Adipose tissue (tissue), 3 donors: ENCODE results near the gene ADAMTSL2. TPM values are rescaled to one million over a fixed set of nuclear protein-coding genes. Genes with fewer than 3 reads are reported as not detected.
"Not testable (repeated sequence)": the region's sequence is repeated elsewhere in the genome, so short reads cannot be mapped to it uniquely, and the experiment has no call there.

Experiments
- H3K27ac ChIP-seq: one replicate; pipeline ENCODE4 v1.5.1; 2013; ENCODE audit warnings: low read depth, low read length
- WGBS, 3 donors: extraction: QIAGEN DNeasy Blood & Tissue Kit; methylation state at CpG; one replicate each; pipeline ENCODE4 v1.1.7; 2013; 5-methylcytosine and 5-hydroxymethylcytosine counted together
- polyA plus RNA-seq, 3 donors: library from polyadenylated mRNA; stranded (reverse); fragments of 200-250 nt; gene quantifications; one replicate each; pipeline ENCODE4 v1.2.3, GENCODE V29; 2013
- donor health status: healthy with polysubstance abuse.
- donor health status: Bipolar disorder and iron deficiency.
- donor health status: healthy.

Gene ADAMTSL2
- polyA plus RNA-seq, 3 donors: 2.0 to 2.7 (median 2.2) TPM

DNA sequence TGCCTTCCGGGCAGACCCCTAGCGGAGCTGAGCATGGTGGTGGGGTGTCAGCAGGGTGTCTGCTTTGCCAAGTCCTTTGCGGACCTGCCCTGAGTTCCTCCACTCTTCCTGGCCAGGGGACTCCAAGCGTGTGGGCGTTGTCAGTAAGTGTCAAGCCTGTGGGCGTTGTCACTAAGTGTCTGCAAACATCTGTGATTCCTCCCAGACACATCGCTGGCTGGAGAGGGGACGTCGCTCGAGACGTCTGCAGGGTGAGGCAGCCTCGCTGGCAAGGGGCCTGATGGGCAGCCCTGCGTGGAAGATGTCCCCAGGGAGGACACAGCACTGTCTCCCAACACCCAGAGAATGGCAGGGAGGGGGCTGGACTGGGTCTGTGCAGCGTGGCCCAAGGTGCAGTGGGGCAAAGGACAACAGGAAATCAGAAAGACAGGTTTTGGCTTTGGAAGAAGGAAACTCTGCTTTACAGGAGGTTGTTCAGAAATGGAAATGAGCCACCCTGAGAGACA, 28.8 kb downstream of the ADAMTSL2 start:
- 13 to 17% (median 14%) methylated on average over 14 of the region's 14 CpGs for WGBS, 3 donors
- H3K27ac ChIP-seq: no peak overlapping the region

DNA sequence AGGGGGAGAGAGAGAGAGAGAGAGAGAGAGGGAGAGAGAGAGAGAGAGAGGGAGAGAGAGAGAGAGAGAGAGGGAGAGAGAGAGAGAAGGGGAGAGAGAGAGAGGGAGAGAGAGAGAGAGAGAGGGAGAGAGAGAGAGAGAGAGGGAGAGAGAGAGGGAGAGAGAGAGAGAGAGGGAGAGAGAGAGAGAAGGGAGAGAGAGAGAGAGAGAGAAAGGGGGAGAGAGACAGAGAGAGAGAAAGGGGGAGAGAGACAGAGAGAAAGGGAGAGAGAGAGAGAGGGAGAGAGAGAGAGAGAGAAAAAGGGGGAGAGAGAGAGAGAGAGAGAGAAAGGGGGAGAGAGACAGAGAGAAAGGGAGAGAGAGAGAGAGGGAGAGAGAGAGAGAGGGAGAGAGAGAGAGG, 29.3 kb downstream of the ADAMTSL2 start:
- not testable (repeated sequence) for H3K27ac ChIP-seq

DNA sequence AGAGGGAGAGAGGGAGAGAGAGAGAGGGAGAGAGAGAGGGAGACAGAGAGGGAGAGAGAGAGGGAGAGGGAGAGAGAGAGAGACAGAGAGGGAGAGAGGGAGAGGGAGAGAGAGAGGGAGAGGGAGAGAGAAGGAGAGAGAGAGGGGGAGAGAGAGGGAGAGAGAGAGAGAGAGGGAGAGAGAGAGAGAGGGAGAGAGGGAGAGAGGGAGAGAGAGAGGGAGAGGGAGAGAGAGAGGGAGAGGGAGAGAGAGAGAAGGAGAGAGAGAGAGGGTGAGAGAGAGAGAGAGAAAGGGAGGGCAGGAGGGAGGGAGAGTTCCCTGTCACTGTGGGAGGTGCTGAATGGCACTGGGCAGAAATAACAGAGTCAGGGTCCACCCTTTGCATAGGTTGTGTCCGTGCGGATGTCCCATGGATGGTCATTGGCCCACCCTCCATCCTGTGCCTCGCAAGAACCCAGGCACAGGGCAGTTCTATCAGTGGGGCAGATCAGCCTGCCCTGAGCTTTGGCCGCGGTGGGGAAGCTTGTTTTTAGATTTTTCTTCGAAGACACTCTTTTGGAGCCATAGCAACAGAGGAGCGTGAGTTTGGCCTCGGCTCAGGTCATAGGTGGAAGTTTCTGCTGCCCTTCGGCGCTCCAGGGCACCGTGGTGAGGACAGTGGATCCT, 30.1 kb downstream of the ADAMTSL2 start:
- WGBS, 3 donors: 63 to 81% (median 69%) methylated on average over 11 of the region's 11 CpGs
- no peak overlapping the region for H3K27ac ChIP-seq

DNA sequence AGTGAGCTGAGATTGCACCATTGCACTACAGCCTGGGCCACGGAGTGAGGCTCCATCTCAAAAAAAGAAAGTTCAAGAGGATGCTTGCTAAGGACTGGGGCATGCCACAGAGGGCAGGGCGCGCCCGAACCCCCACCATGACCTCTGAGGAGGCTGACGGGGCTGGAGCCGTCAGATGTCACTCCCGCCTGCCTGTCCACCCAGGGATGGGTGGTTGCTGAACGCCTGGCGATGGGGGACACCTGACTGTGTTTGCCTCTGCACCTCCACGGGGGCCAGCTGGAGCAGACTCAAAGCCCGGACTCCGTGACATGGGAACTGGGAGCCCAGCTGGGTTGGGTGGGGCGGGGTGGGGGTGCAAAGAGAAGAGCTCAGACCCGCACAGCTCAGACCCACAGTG, 31.9 kb downstream of the ADAMTSL2 start:
- WGBS, 3 donors: 82 to 93% (median 89%) methylated on average over 14 of the region's 14 CpGs
- H3K27ac ChIP-seq: no peak overlapping the region

DNA sequence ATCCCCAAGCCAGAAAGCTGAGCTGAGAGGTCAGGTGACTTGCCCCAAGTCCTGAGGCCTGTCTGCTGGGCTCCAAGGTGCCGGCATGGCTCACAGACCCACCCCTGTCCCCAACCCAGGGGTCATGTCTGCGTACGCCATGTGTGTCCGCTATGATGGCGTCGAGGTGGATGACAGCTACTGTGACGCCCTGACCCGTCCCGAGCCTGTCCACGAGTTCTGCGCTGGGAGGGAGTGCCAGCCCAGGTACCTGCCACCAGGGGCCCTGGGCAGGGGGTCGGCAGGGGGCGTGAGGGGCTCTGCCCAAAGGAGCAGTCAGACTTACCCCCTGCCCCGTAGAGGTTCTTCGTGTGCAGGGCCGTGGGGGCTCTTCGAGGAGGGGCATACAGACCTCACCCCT, 32.3 kb downstream of the ADAMTSL2 start:
- 82 to 94% (median 93%) methylated on average over 17 of the region's 17 CpGs for WGBS, 3 donors
- H3K27ac ChIP-seq: no peak overlapping the region

DNA sequence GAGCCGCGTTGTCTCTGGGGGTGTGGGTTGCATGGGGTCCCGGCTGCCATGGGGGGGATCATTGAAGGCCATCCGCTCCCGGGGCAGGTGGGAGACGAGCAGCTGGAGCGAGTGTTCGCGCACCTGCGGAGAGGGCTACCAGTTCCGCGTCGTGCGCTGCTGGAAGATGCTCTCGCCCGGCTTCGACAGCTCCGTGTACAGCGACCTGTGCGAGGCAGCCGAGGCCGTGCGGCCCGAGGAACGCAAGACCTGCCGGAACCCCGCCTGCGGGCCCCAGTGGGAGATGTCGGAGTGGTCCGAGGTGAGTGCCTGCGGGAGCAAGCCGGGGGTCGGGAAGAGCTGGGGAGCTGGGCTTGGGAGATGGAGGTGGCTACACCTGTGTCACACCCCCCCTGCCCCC, 33.7 kb downstream of the ADAMTSL2 start:
- 80 to 94% (median 93%) methylated on average over 31 to 33 of the region's 33 CpGs for WGBS, 3 donors
- H3K27ac ChIP-seq: no peak overlapping the region

DNA sequence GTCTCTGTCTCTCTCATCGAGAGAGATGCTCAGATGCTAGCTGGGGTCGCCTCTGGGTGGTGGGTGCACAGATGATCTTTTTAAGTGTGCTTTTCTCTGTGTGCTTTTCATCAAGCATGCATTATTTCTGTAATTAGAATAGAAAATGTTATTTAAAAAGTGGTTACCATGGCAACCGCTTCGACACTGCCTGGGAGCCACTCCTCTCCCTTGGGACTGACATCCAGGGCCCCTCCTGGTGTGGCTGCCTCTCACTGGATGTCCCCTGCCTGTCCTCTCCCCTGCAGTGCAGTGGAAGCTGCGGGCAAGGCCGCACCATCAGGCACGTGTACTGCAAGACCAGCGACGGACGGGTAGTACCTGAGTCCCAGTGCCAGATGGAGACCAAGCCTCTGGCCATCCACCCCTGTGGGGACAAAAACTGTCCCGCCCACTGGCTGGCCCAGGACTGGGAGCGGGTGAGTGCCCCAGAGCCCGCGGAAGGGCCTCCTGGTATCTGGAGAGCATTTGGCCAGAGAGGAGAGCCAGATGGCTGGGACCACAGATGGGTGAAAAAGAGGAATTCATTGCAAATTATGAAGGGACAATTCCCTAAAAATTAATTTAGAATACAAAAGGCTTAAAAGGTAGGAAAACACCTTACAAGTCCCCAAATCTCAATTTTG, 34.7 kb downstream of the ADAMTSL2 start:
- no peak overlapping the region for H3K27ac ChIP-seq
- 80 to 89% (median 86%) methylated on average over 14 of the region's 14 CpGs for WGBS, 3 donors

DNA sequence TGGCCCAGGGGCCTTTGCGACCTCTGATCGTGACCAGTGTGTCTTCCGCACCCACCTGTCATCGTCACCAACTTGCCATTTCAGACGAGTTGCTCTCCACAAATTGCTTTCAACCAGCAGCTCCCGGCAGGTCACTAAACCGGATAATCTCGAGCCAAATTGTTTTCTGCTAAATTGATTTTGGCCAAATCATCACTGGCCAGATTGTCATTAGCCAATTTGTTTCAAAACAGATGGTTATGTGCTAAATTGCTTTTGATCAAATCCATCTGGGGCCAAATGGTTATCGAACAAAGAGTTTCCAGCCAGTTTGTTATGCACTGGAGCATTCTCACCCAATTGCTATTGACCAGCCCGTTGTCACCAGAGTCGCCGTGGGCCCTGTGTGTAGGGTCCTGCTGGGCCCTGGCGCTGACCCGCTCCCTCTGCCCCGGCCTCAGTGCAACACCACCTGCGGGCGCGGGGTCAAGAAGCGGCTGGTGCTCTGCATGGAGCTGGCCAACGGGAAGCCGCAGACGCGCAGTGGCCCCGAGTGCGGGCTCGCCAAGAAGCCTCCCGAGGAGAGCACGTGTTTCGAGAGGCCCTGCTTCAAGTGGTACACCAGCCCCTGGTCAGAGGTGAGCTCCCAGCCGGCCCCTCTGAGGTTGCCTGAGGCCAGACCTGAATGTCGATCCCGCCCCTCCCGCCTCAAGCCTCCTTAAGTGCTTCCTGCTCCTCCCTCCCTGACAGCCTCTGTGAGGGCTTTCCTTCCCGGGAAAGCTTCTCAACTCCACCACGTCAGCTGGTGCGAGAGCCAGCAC, 35.6 kb downstream of the ADAMTSL2 start:
- H3K27ac ChIP-seq: no peak overlapping the region
- 58 to 72% (median 66%) methylated on average over 36 of the region's 36 CpGs for WGBS, 3 donors

DNA sequence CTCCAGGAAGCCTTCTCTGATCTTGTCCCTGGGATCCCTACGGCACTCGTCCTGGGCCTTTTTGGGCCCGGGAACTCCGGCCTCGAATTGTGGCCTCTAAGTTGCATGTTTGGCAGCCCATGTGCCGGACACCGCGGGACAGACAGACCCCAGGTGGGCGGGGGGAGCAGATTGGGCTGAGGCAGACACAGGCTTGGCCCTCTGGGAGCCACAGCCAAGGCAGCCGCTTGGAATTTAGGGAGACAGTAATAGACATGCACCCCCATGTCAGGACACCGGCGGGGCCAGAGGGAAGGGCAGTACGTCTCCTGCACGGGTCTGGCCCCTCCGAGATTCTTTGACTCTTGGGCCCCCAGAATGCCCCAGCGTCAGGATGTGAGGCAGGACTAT, 36.2 kb downstream of the ADAMTSL2 start:
- WGBS, 3 donors: 76 to 83% (median 77%) methylated on average over 16 of the region's 16 CpGs
- no peak overlapping the region for H3K27ac ChIP-seq

DNA sequence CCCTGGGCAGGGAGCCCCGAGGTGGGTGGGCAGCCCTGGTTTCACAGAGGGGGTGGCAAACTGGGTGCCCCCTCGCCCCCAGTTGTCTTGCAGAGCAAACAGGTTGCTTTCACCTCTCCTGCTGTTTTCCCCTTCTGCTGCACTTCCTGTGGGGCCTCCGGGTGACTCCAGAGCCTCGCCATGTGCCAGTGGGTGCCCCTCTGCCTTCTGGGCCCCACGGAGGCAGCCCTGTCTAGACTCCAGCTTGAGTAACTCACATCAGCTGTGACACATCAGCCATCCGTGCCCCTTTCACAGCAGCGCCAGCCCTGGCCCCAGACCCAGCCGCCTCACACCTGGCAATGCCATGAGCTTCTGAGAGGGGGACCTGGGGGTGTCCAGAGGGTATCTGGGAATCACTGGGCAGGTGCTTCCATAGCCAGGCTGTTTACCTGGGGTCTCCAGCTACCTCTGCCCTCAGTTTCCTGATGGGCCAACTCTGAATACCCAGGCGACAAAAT, 36.9 kb downstream of the ADAMTSL2 start:
- H3K27ac ChIP-seq: no peak overlapping the region
- WGBS, 3 donors: 75 to 84% (median 75%) methylated on average over 8 to 9 of the region's 9 CpGs

DNA sequence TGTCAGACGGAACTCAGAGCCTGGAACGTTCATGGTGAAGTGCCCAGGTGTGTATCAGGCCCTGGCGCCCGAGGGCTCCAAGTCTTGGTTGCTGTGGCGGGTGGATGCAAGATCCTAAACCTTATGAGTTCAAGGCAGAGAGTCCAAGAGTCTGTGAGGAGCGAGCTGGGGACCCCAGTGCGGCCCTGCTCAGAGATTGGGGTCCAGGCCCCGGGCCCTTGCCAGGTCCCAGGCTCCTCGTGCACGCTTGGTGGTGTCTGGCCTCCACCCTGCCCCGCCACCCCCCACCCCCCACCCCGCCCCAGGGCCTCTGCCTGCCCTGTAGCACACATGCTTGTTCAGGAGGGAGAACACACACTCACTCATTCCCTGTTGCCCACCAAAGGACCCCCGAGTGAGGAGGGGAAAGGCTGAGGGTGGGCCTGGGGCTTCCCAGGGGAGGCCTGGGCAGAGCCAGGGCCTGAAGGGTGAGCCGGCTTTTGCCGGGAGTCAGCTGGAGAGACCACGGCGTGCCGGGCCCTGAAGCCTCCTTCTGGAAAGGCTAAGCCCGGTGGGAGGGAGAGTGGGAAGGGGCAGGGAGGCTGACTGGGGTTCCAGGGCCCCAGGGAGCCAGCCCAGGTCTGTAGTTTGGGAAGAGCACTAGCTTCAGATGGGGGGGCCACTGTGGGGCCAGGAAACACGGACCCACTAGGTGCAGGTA, 37.5 kb downstream of the ADAMTSL2 start:
- no peak overlapping the region for H3K27ac ChIP-seq
- 78 to 87% (median 86%) methylated on average over 15 to 20 of the region's 20 CpGs for WGBS, 3 donors

DNA sequence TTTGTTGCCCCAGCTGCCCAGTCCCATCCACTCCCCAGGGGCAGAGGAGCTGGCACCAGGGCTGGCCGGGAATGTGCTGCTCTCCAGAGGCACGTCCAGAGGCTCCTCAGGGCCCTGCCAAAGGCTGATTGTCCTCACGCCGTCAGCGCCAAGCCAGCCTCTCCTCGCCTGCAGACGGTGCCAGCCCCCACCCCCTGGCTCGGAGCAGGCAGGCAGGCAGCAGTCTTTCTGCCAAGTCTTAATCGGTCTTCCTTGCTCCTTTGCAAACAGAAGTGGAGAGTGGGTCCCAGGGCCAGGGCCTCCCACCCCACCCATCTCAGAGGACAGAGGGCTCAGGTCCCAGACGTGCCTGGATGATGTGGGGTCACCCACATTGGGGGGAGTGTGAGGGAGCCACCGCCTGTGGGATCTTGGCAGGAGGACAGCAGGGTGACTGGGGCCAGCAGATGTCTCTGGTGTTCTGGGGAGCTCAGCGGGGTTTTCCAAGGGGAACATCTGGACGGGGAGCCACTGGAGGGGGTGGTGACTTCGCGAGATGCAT, 38.4 kb downstream of the ADAMTSL2 start:
- WGBS, 3 donors: 46 to 54% (median 48%) methylated on average over 15 of the region's 15 CpGs
- H3K27ac ChIP-seq: no peak overlapping the region

DNA sequence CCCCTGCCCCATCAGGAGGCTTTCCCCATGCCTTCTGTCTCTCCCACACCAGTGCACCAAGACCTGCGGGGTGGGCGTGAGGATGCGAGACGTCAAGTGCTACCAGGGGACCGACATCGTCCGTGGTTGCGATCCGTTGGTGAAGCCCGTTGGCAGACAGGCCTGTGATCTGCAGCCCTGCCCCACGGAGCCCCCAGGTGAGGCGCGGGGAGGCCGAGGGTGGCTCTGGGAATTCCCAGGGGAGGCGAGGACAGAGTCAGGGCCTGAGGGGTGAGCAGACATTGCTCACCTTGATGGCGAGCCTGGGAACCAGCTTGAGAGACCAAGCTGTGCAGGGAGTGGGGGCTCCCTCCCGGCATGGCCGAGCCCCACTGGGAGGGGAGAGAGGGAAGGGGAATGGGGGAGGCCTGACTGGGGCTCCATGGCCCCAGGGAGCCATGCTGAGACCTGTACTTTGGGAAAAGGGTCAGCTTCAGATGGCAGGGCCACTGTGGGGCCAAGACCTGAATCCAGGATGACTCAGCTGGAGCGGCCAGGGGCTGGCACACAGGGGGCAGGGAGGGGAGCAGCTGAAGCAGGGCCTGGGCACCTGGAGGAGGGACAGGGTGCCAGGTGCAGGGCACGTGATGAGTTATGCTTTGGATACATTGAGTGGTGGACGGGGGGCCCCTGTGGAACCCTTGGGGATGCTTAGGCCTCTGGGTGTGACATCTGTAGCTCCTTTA, 39.4 kb downstream of the ADAMTSL2 start:
- WGBS, 3 donors: 87 to 92% (median 92%) methylated on average over 20 to 21 of the region's 21 CpGs

DNA sequence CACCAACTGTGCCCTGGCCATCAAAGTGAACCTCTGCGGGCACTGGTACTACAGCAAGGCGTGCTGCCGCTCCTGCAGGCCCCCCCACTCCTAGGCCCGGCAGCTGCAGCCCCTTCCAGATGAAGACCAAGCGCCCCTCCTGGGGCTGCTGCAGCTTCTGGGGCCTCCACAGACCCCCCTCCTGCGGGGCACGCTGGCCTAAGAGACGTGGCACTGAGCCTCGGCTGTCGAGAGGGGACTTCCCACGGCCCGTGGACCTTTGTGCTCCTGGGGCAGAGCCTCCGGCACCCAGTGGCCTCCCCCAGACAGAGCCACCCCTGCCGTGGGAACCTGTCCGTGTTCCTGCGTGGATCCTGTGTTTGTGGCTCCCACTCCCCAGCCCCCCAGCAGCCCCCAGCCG, 40.3 kb downstream of the ADAMTSL2 start:
- H3K27ac ChIP-seq: no peak overlapping the region
- WGBS, 3 donors: 73 to 87% (median 85%) methylated on average over 17 of the region's 17 CpGs

More for the DNA sequence above, 39.4 kb downstream of the ADAMTSL2 start:
- H3K27ac ChIP-seq: no peak overlapping the region

DNA sequence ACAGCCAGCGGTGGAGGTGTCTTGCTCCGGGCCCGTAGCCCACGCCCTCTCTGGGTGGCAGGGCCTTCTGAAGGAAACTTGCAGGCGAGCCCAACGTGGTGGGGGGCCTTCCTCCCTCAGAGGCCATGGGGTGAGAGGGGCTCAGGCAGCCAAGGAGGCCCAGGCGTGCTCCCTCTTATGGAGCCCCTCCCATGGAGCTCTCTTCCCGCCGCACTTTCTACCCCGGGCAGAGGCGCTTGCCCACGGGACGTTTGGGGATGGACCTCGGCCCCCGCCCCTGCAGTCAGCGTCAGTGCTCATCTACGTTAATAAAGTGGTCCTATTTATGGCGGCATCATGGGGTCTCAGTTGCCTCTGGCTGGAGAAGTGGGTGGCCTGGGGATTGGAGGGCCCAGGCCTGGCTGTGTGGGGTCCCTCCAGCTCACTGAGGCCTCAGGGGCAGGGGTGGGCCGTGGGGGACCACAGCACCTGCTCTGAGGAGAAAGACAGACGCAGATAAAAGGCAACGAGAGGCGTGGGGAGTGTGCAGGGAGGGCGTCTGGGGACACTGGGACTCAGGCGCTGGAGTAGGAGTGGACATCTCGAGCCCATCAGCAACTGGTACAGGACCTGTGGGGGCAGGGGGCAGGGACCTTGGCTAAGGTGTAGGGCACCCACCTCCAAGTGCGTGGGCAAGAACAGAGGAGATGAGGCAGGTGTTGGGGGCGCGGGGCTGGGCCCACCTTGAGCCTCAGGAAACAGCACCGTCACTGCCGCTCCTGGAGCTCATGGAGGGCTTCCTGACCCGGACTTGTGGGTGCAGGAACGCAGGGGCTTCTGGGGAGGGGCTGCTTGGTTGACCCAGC, 40.9 kb downstream of the ADAMTSL2 start:
- WGBS, 3 donors: 72 to 84% (median 82%) methylated on average over 32 of the region's 32 CpGs
- no peak overlapping the region for H3K27ac ChIP-seq

DNA sequence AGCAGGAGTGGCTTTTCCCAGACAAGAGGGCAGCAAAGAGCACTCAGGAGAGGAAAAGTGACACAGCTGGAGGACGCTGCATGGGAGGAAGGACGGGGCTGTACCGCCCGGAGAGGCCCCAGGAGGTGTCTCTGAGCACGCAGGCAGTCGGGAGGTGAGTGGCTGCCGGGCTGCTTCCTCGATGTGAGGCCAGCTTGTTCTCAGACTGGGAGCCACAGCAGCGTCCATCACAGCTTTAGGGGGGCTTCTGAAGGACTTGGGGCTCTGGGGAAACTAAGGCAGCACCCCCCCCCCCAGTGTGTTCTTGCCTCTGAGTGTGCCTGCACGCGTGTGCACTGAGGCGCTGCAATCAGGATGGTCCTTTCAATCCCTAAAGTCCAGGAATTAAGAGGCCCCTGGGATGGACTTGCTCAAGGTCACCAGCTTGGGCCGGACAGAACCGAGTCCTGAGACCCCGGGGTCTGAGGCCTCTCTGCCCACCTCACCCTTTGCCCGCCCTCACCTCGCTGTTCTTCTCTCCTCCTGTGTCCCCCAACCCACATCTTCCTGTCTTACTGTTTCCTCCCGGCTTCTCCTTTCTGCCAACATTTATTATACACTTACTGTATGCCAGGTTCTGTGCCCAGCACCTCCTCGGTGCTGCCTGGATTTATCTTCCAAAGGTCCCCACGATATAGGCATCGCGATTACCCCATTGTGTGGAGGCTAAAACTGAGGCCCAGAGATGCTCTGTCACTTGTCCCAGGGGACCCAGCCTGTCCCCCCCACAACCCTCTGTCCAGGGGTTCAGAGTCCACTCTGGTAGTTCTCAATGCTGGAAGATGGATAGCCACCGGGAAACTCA, 41.7 kb downstream of the ADAMTSL2 start:
- WGBS, 3 donors: 51 to 62% (median 60%) methylated on average over 23 of the region's 23 CpGs
- no peak overlapping the region for H3K27ac ChIP-seq
